HG02943 (cell line): ENCODE results near the gene PROSER2.

ENCODE experiments used
- ATAC-seq: cut with Tn5 transposase; IDR thresholded peaks from one replicate; pipeline ENCODE4 v1.9.1; 2021; ENCODE audit warnings: mild to moderate bottlenecking, low read depth, moderate library complexity; ENCODE audit not compliant: unreplicated experiment

The PROSER2 gene

GRCh38 chr10:11861811-11862428, 38.8 kb downstream of the PROSER2 start:
- ATAC-seq = no peak

GRCh38 chr10:11863353-11864109, 40.4 kb downstream of the PROSER2 start:
- ATAC-seq = peak; percentile 97

DNA sequence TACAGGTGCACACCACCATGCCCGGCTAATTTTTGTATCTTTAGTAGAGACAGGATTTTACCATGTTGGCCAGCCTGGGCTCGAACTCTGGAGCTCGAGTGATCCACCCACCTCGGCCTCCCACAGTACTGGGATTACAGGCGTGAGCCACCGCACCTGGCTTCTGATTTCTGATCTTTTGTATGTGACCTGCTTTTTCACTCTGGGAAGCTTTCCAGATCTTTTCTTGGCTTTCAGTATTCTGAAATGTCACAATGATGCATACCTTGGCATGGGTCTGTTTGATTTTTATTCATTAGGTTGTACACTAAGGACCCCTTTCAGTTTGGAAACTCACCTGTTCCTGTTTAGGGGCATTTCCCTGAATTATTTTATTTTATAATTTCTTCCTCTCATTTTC, 41.6 kb downstream of the PROSER2 start:
- no peak for ATAC-seq

GRCh38 chr10:11865561-11865960, 42.4 kb downstream of the PROSER2 start:
- ATAC-seq = no peak

- no peak for ATAC-seq
Observed at GRCh38 chr10:11866199-11866925, 43.2 kb downstream of the PROSER2 start.

DNA sequence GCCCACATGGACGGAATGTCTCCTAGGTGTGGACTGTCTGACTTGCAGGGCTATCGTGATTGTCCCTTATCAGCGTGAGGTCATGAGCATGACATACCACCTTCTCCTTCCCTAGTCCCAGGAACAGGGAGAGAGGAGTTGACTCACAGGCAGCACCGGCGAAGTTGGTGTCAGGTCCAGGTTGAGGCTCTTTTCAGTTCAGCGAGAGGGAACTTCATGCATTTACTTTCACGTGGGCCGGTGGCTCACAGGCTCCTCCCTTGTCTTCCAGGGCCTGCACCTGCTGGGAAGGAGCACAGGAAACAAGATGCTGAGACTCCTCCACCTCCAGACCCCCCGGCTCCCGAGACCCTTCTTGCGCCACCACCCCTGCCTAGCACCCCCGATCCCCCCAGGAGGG, 46.1 kb downstream of the PROSER2 start:
- no peak for ATAC-seq

DNA sequence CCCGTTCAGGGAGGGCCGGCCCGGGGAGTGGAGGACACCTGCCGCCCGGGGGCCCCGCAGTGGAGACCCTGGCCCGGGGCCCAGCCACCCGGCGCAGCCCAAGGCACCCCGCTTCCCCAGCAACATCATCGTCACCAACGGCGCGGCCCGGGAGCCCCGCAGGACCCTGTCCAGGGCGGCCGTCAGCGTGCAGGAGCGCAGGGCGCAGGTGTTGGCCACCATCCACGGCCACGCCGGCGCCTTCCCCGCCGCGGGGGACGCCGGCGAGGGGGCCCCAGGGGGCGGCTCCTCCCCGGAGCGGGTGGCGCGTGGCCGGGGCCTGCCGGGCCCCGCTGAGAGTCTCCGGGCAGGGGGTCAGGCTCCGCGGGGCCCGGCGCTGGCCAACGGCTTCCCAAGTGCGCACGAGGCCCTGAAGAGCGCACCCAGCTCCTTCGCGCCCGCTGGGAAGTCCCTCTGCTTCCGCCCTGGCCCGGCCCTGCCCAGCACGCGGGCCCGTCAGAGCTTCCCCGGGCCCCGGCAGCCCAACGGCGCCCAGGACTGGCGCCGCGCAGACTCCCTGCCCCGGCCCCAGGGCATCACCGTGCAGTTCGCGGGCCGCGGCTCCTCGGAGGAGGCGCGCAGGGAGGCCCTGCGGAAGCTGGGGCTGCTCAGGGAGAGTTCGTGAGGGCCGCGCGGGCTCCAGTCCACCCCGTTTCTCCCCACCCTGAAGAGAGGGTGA, 46.7 kb downstream of the PROSER2 start:
- no peak for ATAC-seq

- ATAC-seq = no peak
Observed at GRCh38 chr10:11870461-11870780, 47.3 kb downstream of the PROSER2 start.

GRCh38 chr10:11870900-11871400, 47.8 kb downstream of the PROSER2 start:
- no peak for ATAC-seq

DNA sequence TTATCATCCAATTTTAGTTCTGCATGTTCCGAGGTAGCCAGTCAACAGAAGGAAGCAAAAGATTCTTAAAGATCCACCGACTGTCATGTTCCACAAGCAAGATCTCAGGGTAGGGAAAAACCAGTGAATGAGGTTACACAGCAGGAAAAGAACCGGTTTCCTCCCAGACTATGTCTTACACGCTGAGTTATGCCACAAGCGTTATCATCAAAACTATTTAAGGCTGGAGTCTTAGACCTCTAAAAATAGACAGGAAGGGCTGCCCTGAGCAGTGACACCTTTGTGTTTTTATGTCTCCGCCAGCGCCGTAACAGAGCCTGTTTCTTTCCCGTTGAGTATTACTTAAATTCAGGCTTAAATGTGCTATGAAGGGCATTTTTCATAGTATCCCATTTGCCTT, 48.3 kb downstream of the PROSER2 start:
- no peak for ATAC-seq

DNA sequence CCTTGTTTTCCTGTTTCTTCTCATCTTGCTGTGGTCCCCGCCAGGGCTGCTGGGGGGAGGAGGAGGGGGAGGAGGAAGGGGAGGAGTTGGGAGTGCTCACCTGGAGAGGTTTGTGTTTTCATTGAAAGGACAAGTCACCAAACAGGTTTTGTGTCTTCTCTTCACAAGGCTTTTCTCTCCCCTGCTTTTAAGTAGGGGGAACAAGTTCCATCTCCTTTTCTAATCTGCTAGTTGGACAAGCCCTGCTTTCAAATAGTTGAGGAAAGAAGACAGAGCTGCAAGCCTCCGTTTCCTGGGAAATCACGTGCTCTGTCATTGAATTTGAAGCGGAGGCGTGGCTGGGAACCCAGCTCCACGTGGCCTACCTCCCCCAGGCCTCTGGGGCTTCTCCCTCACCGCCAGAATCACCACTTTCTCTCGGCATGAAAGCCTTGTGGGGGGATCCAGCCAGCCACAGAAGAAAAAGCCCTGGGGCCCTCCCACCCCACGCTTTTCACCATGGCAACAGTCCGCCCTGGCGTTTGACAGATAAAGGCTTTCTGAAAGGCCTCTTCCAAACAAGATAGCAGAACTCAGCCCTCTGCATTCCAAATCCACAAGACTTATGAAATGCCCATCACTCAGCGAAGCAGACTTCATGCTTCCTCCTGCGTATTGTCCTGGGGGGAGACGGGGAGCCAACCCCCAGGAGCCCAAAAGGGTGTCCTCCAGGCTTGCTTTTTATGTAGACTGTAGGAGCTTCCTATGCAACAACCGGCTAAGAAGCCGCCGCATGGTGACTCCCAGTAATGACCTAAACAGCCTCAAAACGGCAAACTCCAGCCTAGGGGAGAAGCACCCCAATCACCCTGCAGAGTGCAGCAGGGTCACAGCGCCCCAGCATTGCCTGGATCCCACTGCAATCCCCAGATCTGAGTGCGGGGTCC, 51.7 kb downstream of the PROSER2 start:
- ATAC-seq = no peak

GRCh38 chr10:11875494-11876281, 52.5 kb downstream of the PROSER2 start:
- no peak for ATAC-seq

DNA sequence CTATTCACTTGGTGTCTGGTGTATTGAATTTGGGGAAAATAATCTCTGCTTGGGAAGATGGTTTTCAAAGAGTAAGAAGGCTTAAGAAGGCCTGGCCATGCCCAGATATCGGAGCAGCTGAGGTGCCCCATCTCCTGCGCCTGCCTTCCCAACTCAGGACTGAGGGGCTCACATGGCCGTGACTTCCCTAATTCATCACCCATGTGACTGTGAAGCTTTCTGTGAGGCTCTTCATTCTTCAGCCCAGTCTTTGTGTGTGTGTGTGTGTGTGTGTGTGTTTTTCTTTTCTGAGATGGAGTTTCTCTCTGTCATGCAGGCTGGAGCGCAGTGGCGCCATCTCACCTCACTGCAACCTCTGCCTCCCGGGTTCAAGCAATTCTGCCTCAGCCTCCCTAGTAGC, 53.2 kb downstream of the PROSER2 start:
- no peak for ATAC-seq

- ATAC-seq = no peak
Observed at GRCh38 chr10:11876805-11877590, 53.8 kb downstream of the PROSER2 start.

DNA sequence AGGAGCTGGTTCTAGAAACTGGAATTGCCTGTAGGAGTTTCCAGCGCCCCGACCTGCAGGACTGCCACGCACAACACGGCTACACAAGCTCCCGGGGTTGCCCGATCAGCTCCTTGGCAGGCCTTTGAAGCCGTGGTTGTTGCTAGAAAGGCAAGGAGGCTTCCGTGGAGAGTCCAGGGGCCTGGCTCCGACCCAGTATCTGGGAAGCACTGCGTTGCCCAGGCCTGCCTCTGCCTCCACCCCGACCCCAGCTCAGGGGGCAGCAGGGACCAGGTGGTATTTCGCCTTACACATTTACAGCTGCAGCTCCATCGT, 54.4 kb downstream of the PROSER2 start:
- ATAC-seq = no peak

GRCh38 chr10:11878776-11879175, 55.6 kb downstream of the PROSER2 start:
- ATAC-seq = no peak

- ATAC-seq = no peak
Observed at GRCh38 chr10:11879387-11880094, 56.4 kb downstream of the PROSER2 start.
